ENCODE results near the gene FHAD1. TPM values are rescaled to one million over a fixed set of nuclear protein-coding genes. Genes with fewer than 3 reads are reported as not detected.

Gene FHAD1
- polyA plus RNA-seq, 1 of the 3 experiments (the other 2 are of a cell fraction): 0.48 TPM

- TF ChIP-seq MAX (IDR thresholded peaks at IDR 0.05; ENCODE audit: low read depth) (no peak), USF2 (IDR thresholded peaks at IDR 0.05; ENCODE audit: borderline replicate concordance, low read depth, low read length) (no peak), YY1 (IDR thresholded peaks at IDR 0.05; ENCODE audit: low read depth) (no peak)
Observed at GRCh38 chr1:15344800-15345704, 98.0 kb downstream of the FHAD1 start (continued).

GRCh38 chr1:15345705-15346345 is 98.8 kb downstream of the FHAD1 start:
- Histone ChIP-seq H3K4me2 (no peak overlapping the region), H3K4me3 (ENCODE audit: low read depth in 2 of 2, low read length in 1 of 2) (no peak overlapping the region), H2AFZ (ENCODE audit: low read depth) (no peak overlapping the region), H3K4me1 (ENCODE audit: control insufficient read depth in 1 of 2, insufficient read depth in 2 of 2, low read depth in 1 of 2, low read length in 1 of 2) (peaks cover 0 to 7% of the 10 kb centered on the region in 2 experiments; a peak in 2 of 4 replicates), H3K9ac (no peak overlapping the region), H3K27ac (ENCODE audit: low read depth in 2 of 2, low read length in 1 of 2) (no peak overlapping the region), H3K9me2 (no peaks in the 10 kb centered on the region), H4K20me1 (ENCODE audit: insufficient read depth) (no peaks in the 10 kb centered on the region), H3K27me3 (ENCODE audit: insufficient read depth) (no peaks in the 10 kb centered on the region), H3K9me3 (no peaks in the 10 kb centered on the region), H3K79me2 (ENCODE audit: insufficient read depth) (no peaks in the 10 kb centered on the region), H3F3A (replicated peaks; ENCODE audit: insufficient read depth) (peaks cover 8% of the 10 kb centered on the region), H3K36me3 (replicated peaks in 1 of 2; ENCODE audit: control insufficient read depth in 1 of 2, insufficient read depth in 2 of 2, low read length in 1 of 2) (no peaks in the 10 kb centered on the region)
- CTCF ChIA-PET: interaction anchor here (2.3 kb wide), 1 partner anchor 22 kb away, joined by 6 read pairs; no protein-coding TSS in a partner anchor
- 94% methylated on average over 15 of the region's 17 CpGs for WGBS (ENCODE audit: low lambda C conversion rate)
- TF ChIP-seq FOXM1 (IDR thresholded peaks at IDR 0.05; ENCODE audit: low read depth) (no peak), POLR2AphosphoS5 (IDR thresholded peaks at IDR 0.05; ENCODE audit: low read depth, low read length) (no peak), RCOR1 (IDR thresholded peaks at IDR 0.05; ENCODE audit: low read length) (no peak), JUND (IDR thresholded peaks at IDR 0.05) (no peak), NRF1 (IDR thresholded peaks at IDR 0.05; ENCODE audit: low read depth, low read length) (no peak), TAF1 (IDR thresholded peaks at IDR 0.05; ENCODE audit: borderline replicate concordance, low read depth, low read length) (no peak), RFX5 (IDR thresholded peaks at IDR 0.05; ENCODE audit: low read length) (no peak), YY1 (IDR thresholded peaks at IDR 0.05; ENCODE audit: low read depth) (no peak), FOXJ3 (CRISPR knock-in tag; IDR thresholded peaks at IDR 0.05) (no peak), IRF3 (IDR thresholded peaks at IDR 0.05; ENCODE audit: low read depth, low read length) (no peak), GABPA (IDR thresholded peaks at IDR 0.05; ENCODE audit: low read depth) (no peak), REST (IDR thresholded peaks at IDR 0.05; ENCODE audit: low read depth, low read length) (no peak), SIN3A (IDR thresholded peaks at IDR 0.05; ENCODE audit: borderline replicate concordance, low read depth, low read length) (no peak), PBX3 (IDR thresholded peaks at IDR 0.05) (no peak), TEAD4 (IDR thresholded peaks at IDR 0.05; ENCODE audit: borderline replicate concordance, insufficient read depth) (no peak), RXRA (IDR thresholded peaks at IDR 0.05; ENCODE audit: borderline replicate concordance, low read depth) (no peak)
- POLR2A ChIA-PET: no interaction called here
- DNase-seq: no peak

Measured in SK-N-SH (cell line).